Natural killer cell (primary cell): ENCODE results near the gene TEX54. TPM values are rescaled to one million over a fixed set of nuclear protein-coding genes. Genes with fewer than 3 reads are reported as not detected.

ENCODE experiments used
- ATAC-seq, 3 donors: fragments of 150-1000 bp in 2 of 3; fragments of 200-7000 bp in 1 of 3; cut with Tn5 transposase; 1 replicate in 1 of 3; 2 replicates in 2 of 3; pipeline ENCODE4 v1.10.0; 2021; ENCODE audit warnings: mild to moderate bottlenecking in 2 of 3, moderate library complexity in 2 of 3
- DNase-seq, 2 donors: peaks; one replicate each; pipeline versions ENCODE4 v3.0.0 to v3.0.0-alpha.2; 2013 to 2021; ENCODE audit warnings: mixed read lengths in 1 of 2
- H3K27ac ChIP-seq: one replicate; pipeline ENCODE4 v1.5.1; 2013; ENCODE audit warnings: mild to moderate bottlenecking, low read length
- H3K27me3 ChIP-seq: one replicate; pipeline ENCODE4 v1.6.1; 2013; ENCODE audit warnings: low read length; ENCODE audit not compliant: control insufficient read depth, insufficient read depth
- H3K36me3 ChIP-seq: one replicate; pipeline ENCODE4 v1.6.1; 2013; ENCODE audit warnings: low read length; ENCODE audit not compliant: control insufficient read depth, insufficient read depth
- H3K4me1 ChIP-seq: one replicate; pipeline ENCODE4 v1.6.1; 2013; ENCODE audit warnings: low read length; ENCODE audit not compliant: control insufficient read depth, insufficient read depth
- H3K4me3 ChIP-seq: one replicate; pipeline ENCODE4 v1.5.1; 2013; ENCODE audit warnings: low read length
- H3K9me3 ChIP-seq: one replicate; pipeline ENCODE4 v1.6.1; 2013; ENCODE audit warnings: low read length; ENCODE audit not compliant: control insufficient read depth, insufficient read depth
- H3K27ac Mint-ChIP-seq, 2 donors: one replicate each; pipeline ENCODE4 v1.8.0; 2022; ENCODE audit warnings: mild to moderate bottlenecking in 2 of 2, mixed read lengths in 2 of 2, moderate library complexity in 1 of 2
- H3K27me3 Mint-ChIP-seq, 2 donors: one replicate each; pipeline ENCODE4 v1.8.0; 2022; ENCODE audit warnings: low read depth in 2 of 2, mixed read lengths in 2 of 2
- H3K36me3 Mint-ChIP-seq: one replicate; pipeline ENCODE4 v1.8.0; 2022; ENCODE audit warnings: mixed read lengths
- H3K4me1 Mint-ChIP-seq, 2 donors: one replicate each; pipeline ENCODE4 v1.8.0; 2022; ENCODE audit warnings: mixed read lengths in 2 of 2
- H3K4me3 Mint-ChIP-seq: one replicate; pipeline ENCODE4 v1.8.0; 2022; ENCODE audit warnings: mild to moderate bottlenecking, moderate library complexity, mixed read lengths
- H3K9me3 Mint-ChIP-seq, 2 donors: one replicate each; pipeline ENCODE4 v1.8.0; 2022; ENCODE audit warnings: mixed read lengths in 2 of 2
- CTCF ChIP-seq: fragments of 200-600 bp; IDR thresholded peaks from one replicate; pipeline ENCODE4 v1.8.0; 2022; ENCODE audit warnings: antibody characterized with exemption
- WGBS: methylation state at CpG from one replicate; pipeline ENCODE4 v1.1.7; 2013; ENCODE audit warnings: missing lambda C conversion rate; ENCODE audit not compliant: insufficient coverage; 5-methylcytosine and 5-hydroxymethylcytosine counted together
- intact Hi-C: fragments of 100-400 bp; cut with micrococcal nuclease; formaldehyde crosslinking; loops from one replicate; pipeline ENCODE4 v1.14.2; 2022
- total RNA-seq, 4 donors: library from RNA; stranded (reverse); fragments of 120-200 nt in 1 of 4; gene quantifications; one replicate each; pipeline versions ENCODE4 v1.2.3 to v1.2.4, GENCODE V29; 2013 to 2022

Gene TEX54
- total RNA-seq, 3 donors from 2014 or later (not counting 1 experiment from before 2014, with no cell fraction given) = not detected

GRCh38 chr11:62876712-62877111 is 44.1 kb upstream of the TEX54 start:
- H3K9me3 ChIP-seq = no peaks in the 10 kb centered on the region
- ATAC-seq = no peak
- no peak overlapping the region for H3K4me3 ChIP-seq
- intact Hi-C loops = no loop called here
- Mint-ChIP-seq H3K4me1 (peaks cover 16 to 20% of the 10 kb centered on the region in 2 donors), H3K36me3 (no peaks in the 10 kb centered on the region), H3K4me3 (no peak overlapping the region), H3K27me3 (no peaks in the 10 kb centered on the region), H3K27ac (no peak overlapping the region), H3K9me3 (no peaks in the 10 kb centered on the region)
- no peak overlapping the region for H3K27ac ChIP-seq
- peaks cover 12% of the 10 kb centered on the region for H3K4me1 ChIP-seq
- no peak for DNase-seq
- H3K27me3 ChIP-seq = no peaks in the 10 kb centered on the region
- TF ChIP-seq CTCF = no peak
- 96% methylated on average over 5 of the region's 6 CpGs for WGBS
- H3K36me3 ChIP-seq = no peaks in the 10 kb centered on the region

- Mint-ChIP-seq H3K27me3 (no peaks in the 10 kb centered on the region), H3K36me3 (no peaks in the 10 kb centered on the region), H3K27ac (no peak overlapping the region), H3K4me3 (no peak overlapping the region), H3K4me1 (peaks cover 15% of the 10 kb centered on the region in 2 donors), H3K9me3 (no peaks in the 10 kb centered on the region)
- DNase-seq (no peak), ATAC-seq (no peak)
- no peak for TF ChIP-seq CTCF
- no peaks in the 10 kb centered on the region for H3K36me3 ChIP-seq
- no peak overlapping the region for H3K27ac ChIP-seq
- 90% methylated on average over 7 of the region's 7 CpGs for WGBS
- peaks cover 11% of the 10 kb centered on the region for H3K4me1 ChIP-seq
- no peaks in the 10 kb centered on the region for H3K9me3 ChIP-seq
- no peak overlapping the region for H3K4me3 ChIP-seq
- H3K27me3 ChIP-seq = no peaks in the 10 kb centered on the region
- intact Hi-C loops = no loop called here
These were observed 43.2 kb upstream of the TEX54 start for GRCh38 chr11:62875698-62876478.

GRCh38 chr11:62874851-62875250 is 42.2 kb upstream of the TEX54 start:
- Mint-ChIP-seq H3K4me1 (peaks cover 4% of the 10 kb centered on the region in 2 donors), H3K4me3 (no peak overlapping the region), H3K27me3 (no peaks in the 10 kb centered on the region), H3K9me3 (no peaks in the 10 kb centered on the region), H3K36me3 (no peaks in the 10 kb centered on the region), H3K27ac (no peak overlapping the region)
- no peaks in the 10 kb centered on the region for H3K9me3 ChIP-seq
- ATAC-seq (no peak), DNase-seq (no peak)
- H3K27ac ChIP-seq = no peak overlapping the region
- WGBS = 94% methylated on average over 7 of the region's 7 CpGs
- H3K4me3 ChIP-seq = no peak overlapping the region
- no peak for TF ChIP-seq CTCF
- no peaks in the 10 kb centered on the region for H3K36me3 ChIP-seq
- no peaks in the 10 kb centered on the region for H3K27me3 ChIP-seq
- H3K4me1 ChIP-seq = peaks cover 4% of the 10 kb centered on the region
- intact Hi-C loops = no loop called here

- no peaks in the 10 kb centered on the region for H3K27me3 ChIP-seq
These were observed 33.0 kb upstream of the TEX54 start for GRCh38 chr11:62865635-62866034.

More at GRCh38 chr11:62865635-62866034, 33.0 kb upstream of the TEX54 start:
- Mint-ChIP-seq H3K36me3 (no peaks in the 10 kb centered on the region), H3K4me1 (peaks cover 6% of the 10 kb centered on the region in 2 donors), H3K27me3 (no peaks in the 10 kb centered on the region), H3K27ac (no peak overlapping the region), H3K4me3 (no peak overlapping the region), H3K9me3 (no peaks in the 10 kb centered on the region)
- Histone ChIP-seq H3K36me3 (no peaks in the 10 kb centered on the region), H3K4me1 (peaks cover 3% of the 10 kb centered on the region), H3K9me3 (no peaks in the 10 kb centered on the region), H3K4me3 (no peak overlapping the region), H3K27ac (no peak overlapping the region)
- no peak for TF ChIP-seq CTCF
- intact Hi-C loops = loop anchor here (10.0 kb wide), 1 partner anchor 471 kb away; no protein-coding TSS in a partner anchor
- WGBS = 90% methylated on average over 6 of the region's 6 CpGs
- no peak for DNase-seq
- ATAC-seq = no peak
